ENCODE measurements around the gene NFKB1. TPM values are rescaled to one million over a fixed set of nuclear protein-coding genes. Genes with fewer than 3 reads are reported as not detected.

Gene NFKB1
- total and polyA plus RNA-seq, 2 donors (not counting 1 experiment from before 2014, with no cell fraction given) = 20.9 to 32.5 TPM

- Histone ChIP-seq H3K27me3 (ENCODE audit: control insufficient read depth, insufficient read depth, low read length) (no peaks in the 10 kb centered on the region), H3K27ac (ENCODE audit: insufficient read depth, low read length) (no peak overlapping the region), H3K4me2 (ENCODE audit: extremely low read depth, insufficient read depth, low read length) (no peak overlapping the region), H4K20me1 (ENCODE audit: control insufficient read depth, extremely low read depth, insufficient read depth, low read length) (no peaks in the 10 kb centered on the region), H3K9me3 (ENCODE audit: control insufficient read depth, insufficient read depth, low read depth, low read length) (no peaks in the 10 kb centered on the region), H3K4me1 (ENCODE audit: control insufficient read depth, extremely low read depth, insufficient read depth, low read length) (peaks cover under 1% of the 10 kb centered on the region), H2AFZ (ENCODE audit: low read length) (peak overlapping the region; percentile 10), H3K9ac (ENCODE audit: insufficient read depth, low read length) (no peak overlapping the region), H3K36me3 (ENCODE audit: control insufficient read depth, insufficient read depth, low read length) (peaks cover 1% of the 10 kb centered on the region), H3K4me3 (replicated peaks in 1 of 4; ENCODE audit: control extremely low read depth in 1 of 4, insufficient read depth in 1 of 4, low read depth in 3 of 4, low read length in 4 of 4) (no peak overlapping the region), H3K79me2 (ENCODE audit: control insufficient read depth, insufficient read depth, low read length) (no peaks in the 10 kb centered on the region)
- TF ChIP-seq CTCF (conservative IDR thresholded peaks at IDR 0.05 in 1 of 2, IDR thresholded peaks at IDR 0.05 in 1 of 2; ENCODE audit: low read depth in 1 of 2, low read length in 2 of 2) (peak; percentile 38 to 52), EZH2 (IDR thresholded peaks at IDR 0.05; ENCODE audit: low read length, missing control alignments) (no peak)
- peak in 1 of 2 donors; percentile 73 for DNase-seq (ENCODE audit: low read depth in 2 of 2)
Measured at GRCh38 chr4:102625232-102625930, 124.2 kb downstream of the NFKB1 start.

- TF ChIP-seq CTCF (conservative IDR thresholded peaks at IDR 0.05 in 1 of 2, IDR thresholded peaks at IDR 0.05 in 1 of 2; ENCODE audit: low read depth in 1 of 2, low read length in 2 of 2) (no peak), EZH2 (IDR thresholded peaks at IDR 0.05; ENCODE audit: low read length, missing control alignments) (no peak)
- H3K36me3 ChIP-seq (ENCODE audit: control insufficient read depth, insufficient read depth, low read length) = peaks cover 1% of the 10 kb centered on the region
- no peak overlapping the region for H2AFZ ChIP-seq (ENCODE audit: low read length)
- H3K27ac ChIP-seq (ENCODE audit: insufficient read depth, low read length) = no peak overlapping the region
- no peaks in the 10 kb centered on the region for H3K4me1 ChIP-seq (ENCODE audit: control insufficient read depth, extremely low read depth, insufficient read depth, low read length)
- no peak overlapping the region for H3K4me2 ChIP-seq (ENCODE audit: extremely low read depth, insufficient read depth, low read length)
- H3K79me2 ChIP-seq (ENCODE audit: control insufficient read depth, insufficient read depth, low read length) = no peaks in the 10 kb centered on the region
- no peaks in the 10 kb centered on the region for H3K27me3 ChIP-seq (ENCODE audit: control insufficient read depth, insufficient read depth, low read length)
- H3K9ac ChIP-seq (ENCODE audit: insufficient read depth, low read length) = no peak overlapping the region
- no peaks in the 10 kb centered on the region for H4K20me1 ChIP-seq (ENCODE audit: control insufficient read depth, extremely low read depth, insufficient read depth, low read length)
- no peak overlapping the region for H3K4me3 ChIP-seq (replicated peaks in 1 of 4; ENCODE audit: control extremely low read depth in 1 of 4, insufficient read depth in 1 of 4, low read depth in 3 of 4, low read length in 4 of 4)
- no peaks in the 10 kb centered on the region for H3K9me3 ChIP-seq (ENCODE audit: control insufficient read depth, insufficient read depth, low read depth, low read length)
- peak; percentile 15 to 85 for DNase-seq (ENCODE audit: low read depth in 2 of 2)
Measured at GRCh38 chr4:102627831-102628523, 126.8 kb downstream of the NFKB1 start.

GRCh38 chr4:102629673-102630072 lies 128.5 kb downstream of the NFKB1 start:
- Histone ChIP-seq H3K4me3 (replicated peaks in 1 of 4; ENCODE audit: control extremely low read depth in 1 of 4, insufficient read depth in 1 of 4, low read depth in 3 of 4, low read length in 4 of 4) (no peak overlapping the region), H3K4me2 (ENCODE audit: extremely low read depth, insufficient read depth, low read length) (no peak overlapping the region), H4K20me1 (ENCODE audit: control insufficient read depth, extremely low read depth, insufficient read depth, low read length) (no peaks in the 10 kb centered on the region), H3K9me3 (ENCODE audit: control insufficient read depth, insufficient read depth, low read depth, low read length) (no peaks in the 10 kb centered on the region), H3K79me2 (ENCODE audit: control insufficient read depth, insufficient read depth, low read length) (no peaks in the 10 kb centered on the region), H2AFZ (ENCODE audit: low read length) (no peak overlapping the region), H3K4me1 (ENCODE audit: control insufficient read depth, extremely low read depth, insufficient read depth, low read length) (no peaks in the 10 kb centered on the region), H3K27me3 (ENCODE audit: control insufficient read depth, insufficient read depth, low read length) (no peaks in the 10 kb centered on the region), H3K27ac (ENCODE audit: insufficient read depth, low read length) (no peak overlapping the region), H3K9ac (ENCODE audit: insufficient read depth, low read length) (no peak overlapping the region), H3K36me3 (ENCODE audit: control insufficient read depth, insufficient read depth, low read length) (peaks cover 4% of the 10 kb centered on the region)
- TF ChIP-seq CTCF (conservative IDR thresholded peaks at IDR 0.05 in 1 of 2, IDR thresholded peaks at IDR 0.05 in 1 of 2; ENCODE audit: low read depth in 1 of 2, low read length in 2 of 2) (no peak), EZH2 (IDR thresholded peaks at IDR 0.05; ENCODE audit: low read length, missing control alignments) (no peak)
- no peak for DNase-seq (ENCODE audit: low read depth in 2 of 2)
